CD4-positive, alpha-beta T cell treated with Interleukin-21 for 1 hour (primary cell): ENCODE data around the gene PTCRA.

Experiments used
- DNase-seq: peaks from one replicate; pipeline ENCODE4 v3.0.0-alpha.2; 2020

PTCRA gene

GRCh38 chr6:42974919-42975505 is 59.2 kb downstream of the PTCRA start:
- DNase-seq, result no peak
